Suprapubic skin (tissue), 4 donors: ENCODE results near the gene CYP4X1.

Experiments used
- EP300 ChIP-seq: sonication (generic); formaldehyde crosslinking; IDR thresholded peaks from one replicate; pipeline ENCODE4 v1.6.1; 2017; ENCODE audit warnings: antibody characterized with exemption
- POLR2A ChIP-seq, 2 donors: fragments of 450-650 bp; IDR thresholded peaks; one replicate each; pipeline ENCODE4 v1.6.1; 2017; ENCODE audit warnings: antibody characterized with exemption in 2 of 2, mild to moderate bottlenecking in 2 of 2, moderate library complexity in 2 of 2
- POLR2AphosphoS5 ChIP-seq, 3 donors: sonication (generic); formaldehyde crosslinking; IDR thresholded peaks; one replicate each; pipeline ENCODE4 v1.6.1; 2017; ENCODE audit warnings: antibody characterized with exemption in 3 of 3
- TF ChIP-seq, protein P1 (sequence below), 2 donors: fragments of 200-600 bp in 1 of 2; fragments of 450-650 bp in 1 of 2; sonication (generic) in 1 of 2; IDR thresholded peaks; one replicate each; pipeline ENCODE4 v1.5.1; 2016 to 2019; ENCODE audit warnings: antibody characterized with exemption in 2 of 2, mild to moderate bottlenecking in 1 of 2, moderate library complexity in 1 of 2

DNA sequence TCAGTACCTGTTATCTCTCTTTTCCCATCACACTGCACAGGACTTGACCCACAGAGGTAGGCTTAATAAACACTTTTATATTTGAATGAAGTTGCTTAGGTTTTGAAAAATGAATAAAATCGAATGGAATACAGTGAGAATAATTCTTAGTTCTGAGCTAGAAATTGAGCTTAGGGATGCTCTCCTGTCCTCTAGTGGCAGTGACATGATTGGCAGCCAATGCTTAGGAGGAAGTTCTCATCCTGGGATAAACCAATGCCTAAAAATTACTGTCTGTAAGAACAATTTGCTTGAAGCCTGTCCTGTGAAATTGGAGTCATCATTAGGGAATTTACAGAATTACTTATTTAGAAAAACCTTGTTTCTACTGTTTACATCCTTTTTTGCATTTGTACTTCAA, 21.3 kb upstream of the CYP4X1 start:
- TF ChIP-seq, protein P1, sequence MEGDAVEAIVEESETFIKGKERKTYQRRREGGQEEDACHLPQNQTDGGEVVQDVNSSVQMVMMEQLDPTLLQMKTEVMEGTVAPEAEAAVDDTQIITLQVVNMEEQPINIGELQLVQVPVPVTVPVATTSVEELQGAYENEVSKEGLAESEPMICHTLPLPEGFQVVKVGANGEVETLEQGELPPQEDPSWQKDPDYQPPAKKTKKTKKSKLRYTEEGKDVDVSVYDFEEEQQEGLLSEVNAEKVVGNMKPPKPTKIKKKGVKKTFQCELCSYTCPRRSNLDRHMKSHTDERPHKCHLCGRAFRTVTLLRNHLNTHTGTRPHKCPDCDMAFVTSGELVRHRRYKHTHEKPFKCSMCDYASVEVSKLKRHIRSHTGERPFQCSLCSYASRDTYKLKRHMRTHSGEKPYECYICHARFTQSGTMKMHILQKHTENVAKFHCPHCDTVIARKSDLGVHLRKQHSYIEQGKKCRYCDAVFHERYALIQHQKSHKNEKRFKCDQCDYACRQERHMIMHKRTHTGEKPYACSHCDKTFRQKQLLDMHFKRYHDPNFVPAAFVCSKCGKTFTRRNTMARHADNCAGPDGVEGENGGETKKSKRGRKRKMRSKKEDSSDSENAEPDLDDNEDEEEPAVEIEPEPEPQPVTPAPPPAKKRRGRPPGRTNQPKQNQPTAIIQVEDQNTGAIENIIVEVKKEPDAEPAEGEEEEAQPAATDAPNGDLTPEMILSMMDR (IDR thresholded peaks at IDR 0.05) = peak in 1 of 2 donors; percentile 47
- TF ChIP-seq POLR2AphosphoS5 (IDR thresholded peaks at IDR 0.05) = no peak
- TF ChIP-seq EP300 = no peak
- no peak for TF ChIP-seq POLR2A (IDR thresholded peaks at IDR 0.05)
